Ureter (tissue), 1 donor: ENCODE measurements around the gene PRPS2. TPM values are rescaled to one million over a fixed set of nuclear protein-coding genes. Genes with fewer than 3 reads are reported as not detected.

Source experiments
- DNase-seq: peaks from one replicate; pipeline ENCODE4 v3.0.0-alpha.2; 2020; ENCODE audit warnings: low spot score
- total RNA-seq: library from RNA; stranded (reverse); gene quantifications from one replicate; pipeline ENCODE4 v1.2.4, GENCODE V29; 2023
- donor health status: DM: yes; HTN: yes; CAD: no.

PRPS2 gene
- 48.2 TPM for total RNA-seq

DNA sequence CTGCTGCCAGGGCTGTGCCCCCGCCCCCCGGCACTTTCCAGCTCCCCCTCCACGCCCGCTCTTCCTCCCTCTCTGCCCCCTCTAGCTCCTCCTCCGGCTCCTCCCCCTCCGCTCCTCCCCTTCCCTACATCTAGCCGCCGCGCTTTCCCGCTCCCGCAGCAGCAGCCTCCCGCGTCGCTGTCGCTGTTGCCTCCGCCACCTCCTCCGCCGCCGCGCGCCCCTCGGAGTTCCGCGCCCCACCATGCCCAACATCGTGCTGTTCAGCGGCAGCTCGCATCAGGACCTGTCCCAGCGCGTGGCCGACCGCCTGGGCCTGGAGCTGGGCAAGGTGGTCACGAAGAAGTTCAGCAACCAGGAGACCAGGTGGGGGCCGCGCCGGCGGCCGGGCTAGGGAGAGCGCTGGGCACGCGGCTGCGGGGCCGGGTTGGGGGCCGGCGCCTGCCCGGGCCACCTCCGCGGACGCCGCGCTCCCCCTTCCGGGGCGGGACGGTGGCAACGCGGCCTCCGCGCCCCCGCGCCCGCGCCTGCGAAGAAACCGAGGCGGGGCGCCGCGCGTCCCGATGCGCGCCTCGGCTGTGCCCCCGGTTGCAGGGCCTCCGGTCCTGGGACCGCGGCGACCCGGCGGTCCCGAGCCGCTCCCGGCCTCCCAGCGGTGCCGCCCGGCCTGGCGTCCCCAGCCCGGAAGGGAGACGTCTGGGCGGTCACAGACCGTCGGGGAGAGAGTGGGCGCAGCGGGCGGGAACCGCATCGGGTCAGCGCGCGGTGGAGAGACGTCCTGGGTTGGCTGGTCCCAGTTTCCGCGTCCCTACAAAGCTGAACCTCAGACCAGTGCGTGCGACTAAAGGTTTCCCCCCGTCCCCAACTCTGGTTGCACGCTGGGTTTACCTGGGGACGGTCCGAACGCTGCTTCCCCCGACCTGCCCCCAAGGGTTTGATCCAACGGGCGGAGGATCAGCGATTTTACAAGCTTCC, at the start of gene PRPS2:
PRPS2 (plus strand) TSS at position 156 of the 972 bp plus-strand sequence; CDS start at position 242, 86 bp downstream.
- DNase-seq = peak; percentile 76

DNA sequence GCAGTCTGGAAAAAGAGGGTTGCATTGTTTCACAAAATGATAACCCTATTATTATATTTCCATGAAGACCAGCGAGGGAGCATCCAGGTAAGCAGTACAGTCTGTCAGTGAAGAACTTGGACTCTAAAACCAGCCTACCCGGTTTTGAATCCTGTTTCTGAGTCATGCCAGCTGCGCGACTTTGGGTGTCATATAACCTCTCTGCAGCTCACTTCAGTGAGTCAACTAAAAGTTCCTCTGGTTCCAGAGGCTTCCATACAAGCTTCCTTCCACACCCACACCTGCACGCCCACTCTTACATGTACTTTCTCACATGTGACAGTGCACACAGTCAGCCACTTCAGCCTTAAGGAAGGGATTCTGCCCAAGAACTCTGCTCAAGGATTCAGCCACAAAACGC, 49.8 kb upstream of the PRPS2 start:
- peak; percentile 46 for DNase-seq

DNA sequence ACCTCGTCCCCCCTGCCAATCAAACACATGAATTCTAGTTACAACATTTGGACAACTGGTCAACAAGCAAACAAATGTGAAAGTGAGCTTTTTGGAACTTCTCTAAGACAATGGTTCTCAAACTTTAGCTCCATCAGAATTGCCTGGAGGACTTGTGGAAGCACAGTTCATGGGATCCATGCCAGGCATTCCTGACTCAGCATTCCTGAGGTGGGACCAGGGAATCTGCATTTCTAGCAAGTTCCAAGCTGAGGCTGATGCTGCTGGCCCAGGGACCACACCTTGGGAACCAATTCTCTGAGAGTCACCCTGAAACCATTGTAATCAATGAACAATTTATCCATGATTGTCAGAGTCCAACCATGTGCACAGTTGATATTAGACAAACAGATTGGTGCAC, 43.8 kb upstream of the PRPS2 start:
- no peak for DNase-seq

- DNase-seq = no peak
These were observed 39.3 kb upstream of the PRPS2 start for GRCh38 chrX:12751887-12752286.

GRCh38 chrX:12753366-12753765, 37.8 kb upstream of the PRPS2 start:
- DNase-seq = no peak

GRCh38 chrX:12758291-12758690, 32.9 kb upstream of the PRPS2 start:
- DNase-seq = no peak

GRCh38 chrX:12767856-12768255, 23.4 kb upstream of the PRPS2 start:
- no peak for DNase-seq

DNA sequence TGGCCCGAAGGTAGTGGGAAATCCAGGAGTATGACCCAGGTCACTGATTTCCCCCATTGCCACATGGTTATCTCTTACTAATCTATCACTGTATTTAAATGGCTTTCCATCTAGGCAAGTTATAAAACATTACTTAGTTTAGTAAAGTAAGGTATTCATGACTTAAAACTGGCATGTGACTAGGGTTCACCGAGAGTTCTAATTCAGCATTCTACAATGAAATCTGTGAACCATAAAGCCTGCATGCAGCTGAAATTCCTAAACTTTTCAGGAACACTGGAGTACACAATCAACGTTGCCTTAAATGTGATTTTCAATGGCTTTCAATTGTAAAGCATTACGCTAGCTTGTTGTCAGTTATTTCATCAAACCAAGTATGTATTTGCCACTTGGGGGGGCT, 22.7 kb upstream of the PRPS2 start:
- DNase-seq = no peak

GRCh38 chrX:12770440-12770839, 20.8 kb upstream of the PRPS2 start:
- no peak for DNase-seq

GRCh38 chrX:12771445-12772069, 19.7 kb upstream of the PRPS2 start:
- DNase-seq = no peak

DNA sequence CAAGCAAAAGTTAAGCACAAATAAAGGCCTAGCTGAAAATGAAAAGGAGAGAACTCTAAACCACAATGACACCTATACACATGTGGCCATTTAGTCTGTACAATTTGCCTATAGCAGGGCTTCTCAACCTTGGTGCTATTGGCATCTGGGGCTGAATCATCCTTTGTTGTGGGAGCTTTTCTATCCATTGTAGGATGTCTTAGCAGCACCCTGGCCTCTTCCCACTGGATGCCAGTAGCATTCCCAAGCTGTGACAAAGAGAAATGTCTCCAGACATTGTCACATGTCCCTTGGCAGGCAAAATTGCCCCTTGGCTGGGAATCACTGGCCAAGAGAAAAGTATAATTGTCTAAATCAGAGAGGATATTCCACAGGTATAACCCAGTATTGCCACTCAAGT, 13.5 kb upstream of the PRPS2 start:
- no peak for DNase-seq

- no peak for DNase-seq
These were observed 11.7 kb upstream of the PRPS2 start for GRCh38 chrX:12779534-12779933.

DNA sequence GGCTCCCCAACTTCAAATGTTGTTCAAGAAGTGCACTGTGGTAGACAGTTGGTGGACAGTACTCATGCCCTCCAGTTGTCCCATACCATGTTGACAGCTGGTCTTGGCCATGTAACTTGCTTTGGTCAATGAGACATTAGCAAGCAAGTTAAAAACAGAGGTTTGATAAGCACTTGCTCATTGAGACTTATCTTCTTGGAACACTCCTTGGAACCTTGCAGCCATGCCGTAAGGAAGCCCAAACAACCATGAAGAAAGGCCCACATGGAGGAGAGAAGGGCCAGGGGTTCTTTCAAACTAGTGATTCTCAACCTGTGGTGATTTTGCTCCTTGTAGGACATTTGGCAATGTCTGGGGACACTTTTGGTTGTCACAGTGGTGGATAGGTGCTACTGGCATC, 2.6 kb upstream of the PRPS2 start:
- no peak for DNase-seq

- DNase-seq = no peak
These were observed 1.2 kb upstream of the PRPS2 start for GRCh38 chrX:12789976-12790375.

DNA sequence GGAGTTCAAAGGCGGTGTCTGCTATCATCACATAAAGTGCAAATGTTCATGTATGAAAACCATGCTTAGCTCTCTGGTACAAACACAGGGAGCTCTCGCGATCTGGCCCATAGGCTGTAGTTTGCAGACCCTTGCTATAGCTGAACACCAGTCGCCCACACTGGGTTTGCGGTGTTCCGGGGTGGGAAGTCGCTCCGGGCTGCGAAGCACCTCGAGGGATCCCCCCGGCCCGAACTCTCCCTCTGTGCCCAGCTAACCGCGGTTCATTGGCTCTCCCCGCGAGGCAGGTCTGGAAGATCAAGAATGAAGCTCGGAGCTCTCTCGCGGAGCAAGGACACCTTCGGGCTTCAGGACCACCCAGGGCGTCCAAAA, 341 bp upstream of the PRPS2 start:
- no peak for DNase-seq

GRCh38 chrX:12792711-12793110, 1.5 kb downstream of the PRPS2 start:
- no peak for DNase-seq

DNA sequence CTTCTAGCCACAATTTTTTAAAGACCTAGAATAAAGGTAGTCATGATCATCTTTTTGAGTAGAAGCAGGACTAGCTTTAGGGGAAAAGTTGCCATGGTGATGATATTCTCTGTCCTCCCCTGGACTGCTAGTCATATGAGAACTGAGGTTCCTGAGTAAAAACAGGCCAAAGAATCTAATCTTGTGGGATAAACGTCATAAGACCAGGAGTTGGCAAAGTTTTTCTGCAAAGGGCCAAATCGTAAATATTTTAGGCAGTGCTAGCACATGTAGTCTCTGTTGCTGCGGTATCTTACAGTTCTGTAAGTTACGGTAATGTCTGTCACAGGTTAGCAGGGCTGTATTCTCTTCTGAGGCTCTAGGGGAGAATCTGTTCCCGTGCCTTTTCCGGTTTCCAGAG, 3.4 kb downstream of the PRPS2 start:
- DNase-seq = no peak

GRCh38 chrX:12798601-12799000, 7.4 kb downstream of the PRPS2 start:
- no peak for DNase-seq

DNA sequence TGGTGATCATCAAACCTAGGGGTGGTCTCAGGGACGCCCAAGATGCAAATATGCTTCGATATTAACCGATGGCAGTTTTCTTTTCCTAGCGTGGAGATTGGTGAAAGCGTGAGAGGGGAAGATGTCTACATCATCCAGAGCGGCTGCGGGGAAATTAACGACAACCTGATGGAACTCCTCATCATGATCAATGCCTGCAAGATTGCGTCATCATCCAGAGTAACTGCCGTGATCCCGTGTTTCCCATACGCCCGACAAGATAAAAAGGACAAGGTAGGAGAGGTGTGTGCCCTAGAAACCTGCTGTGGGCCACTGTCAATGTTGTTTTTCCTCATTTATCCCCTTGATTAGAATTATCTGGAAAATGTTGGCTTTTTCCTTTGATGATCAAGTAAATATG, 7.9 kb downstream of the PRPS2 start:
- DNase-seq = no peak

DNA sequence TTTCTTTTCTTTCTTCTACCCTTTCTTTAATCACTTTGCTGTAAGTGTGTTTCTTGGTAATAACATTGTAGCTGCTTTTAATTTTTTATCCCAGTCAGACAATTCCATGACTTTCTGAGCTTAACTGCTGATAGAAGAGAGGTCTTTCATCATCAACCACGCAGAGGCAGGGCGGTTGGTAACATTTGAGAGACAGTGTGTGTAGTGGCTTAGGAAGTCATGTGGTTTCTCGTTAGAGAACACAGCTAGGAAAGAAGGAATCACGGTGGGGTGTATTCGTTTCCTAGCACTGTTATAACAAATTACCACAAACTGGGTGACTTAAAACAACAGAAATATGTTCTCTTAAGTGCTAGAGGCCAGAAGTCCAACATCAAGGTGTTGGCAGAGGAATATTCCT, 11.5 kb downstream of the PRPS2 start:
- no peak for DNase-seq

GRCh38 chrX:12804655-12805054, 13.4 kb downstream of the PRPS2 start:
- no peak for DNase-seq

DNA sequence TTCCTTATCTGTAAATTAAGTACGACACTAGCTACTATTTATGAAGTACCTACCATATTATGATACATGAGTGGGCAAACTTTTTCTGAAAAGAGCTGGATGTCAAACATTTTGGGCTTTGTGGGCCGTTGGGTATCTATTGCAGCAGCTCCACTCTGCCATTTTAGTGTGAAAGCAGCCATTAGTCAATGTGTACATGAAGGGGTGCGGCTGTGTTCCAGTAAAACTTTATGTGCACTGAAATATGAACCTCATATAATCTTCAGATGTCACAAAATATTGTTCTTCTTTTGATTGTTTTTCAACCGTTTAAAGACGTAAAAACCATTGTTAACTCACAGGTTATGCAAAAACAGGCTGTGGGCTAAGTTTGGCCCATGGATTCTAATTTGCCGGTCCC, 14.1 kb downstream of the PRPS2 start:
- no peak for DNase-seq

DNA sequence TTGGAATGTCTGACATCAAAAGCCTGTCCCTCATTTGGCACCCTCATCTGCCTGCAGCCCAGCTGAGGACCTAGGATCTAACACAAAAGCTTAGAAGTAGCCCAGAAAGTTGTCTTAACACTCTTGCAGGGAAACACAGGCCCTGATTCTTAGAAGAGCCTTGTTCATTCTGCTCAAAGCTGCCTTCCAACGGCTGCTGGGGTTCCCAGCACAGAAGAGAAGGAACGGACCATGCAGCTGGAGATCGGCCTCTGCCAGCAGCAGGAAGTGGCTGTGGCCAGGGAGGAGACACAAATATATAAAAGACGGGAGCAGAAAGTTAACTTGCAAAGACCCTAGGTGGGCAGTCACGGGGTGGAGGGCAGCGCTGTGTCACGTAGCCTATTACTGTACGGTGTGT, 20.4 kb downstream of the PRPS2 start:
- no peak for DNase-seq
